GM23338 (cell line): ENCODE results near the gene EREG. TPM values are rescaled to one million over a fixed set of nuclear protein-coding genes. Genes with fewer than 3 reads are reported as not detected.

Source experiments
- ATAC-seq: fragments of 200-7000 bp; cut with Tn5 transposase; 3 replicates; pipeline ENCODE4 v1.9.1; 2020
- DNase-seq: peaks from one replicate; pipeline ENCODE4 v3.0.0-alpha.2; 2015; ENCODE audit warnings: low spot score
- H2AFZ ChIP-seq: fragments of 200-600 bp; sonication (generic); 2 replicates; pipeline ENCODE4 v1.8.0; 2016; ENCODE audit warnings: antibody characterized with exemption, mild to moderate bottlenecking, moderate library complexity
- H3F3A ChIP-seq: fragments of 200-600 bp; sonication (generic); replicated peaks from 2 replicates; pipeline ENCODE4 v1.8.0; 2017; ENCODE audit warnings: antibody characterized with exemption, mixed run types, low read depth
- H3K27ac ChIP-seq: fragments of 200-600 bp; sonication (generic); 2 replicates; pipeline ENCODE4 v1.6.1; 2016; ENCODE audit warnings: low read depth
- H3K27me3 ChIP-seq: fragments of 200-600 bp; sonication (generic); 2 replicates; pipeline ENCODE4 v1.8.0; 2016; ENCODE audit warnings: mild to moderate bottlenecking, mixed run types, moderate library complexity; ENCODE audit not compliant: insufficient read depth
- H3K36me3 ChIP-seq: fragments of 200-600 bp; sonication (generic); 2 replicates; pipeline ENCODE4 v1.8.0; 2016; ENCODE audit warnings: mild to moderate bottlenecking; ENCODE audit not compliant: insufficient read depth
- H3K4me1 ChIP-seq: fragments of 200-600 bp; sonication (generic); 2 replicates; pipeline ENCODE4 v1.8.0; 2016; ENCODE audit warnings: mild to moderate bottlenecking, moderate library complexity; ENCODE audit not compliant: insufficient read depth
- H3K4me2 ChIP-seq: fragments of 200-600 bp; sonication (generic); 2 replicates; pipeline ENCODE4 v1.7.1; 2017; ENCODE audit warnings: mixed run types
- H3K4me3 ChIP-seq: fragments of 200-600 bp; sonication (generic); 2 replicates; pipeline ENCODE4 v1.6.1; 2016; ENCODE audit warnings: mixed run types
- H3K79me2 ChIP-seq: fragments of 200-600 bp; sonication (generic); replicated peaks from 2 replicates; pipeline ENCODE4 v1.8.0; 2017; ENCODE audit warnings: mild to moderate bottlenecking; ENCODE audit not compliant: insufficient read depth
- H3K9me2 ChIP-seq: fragments of 200-600 bp; sonication (generic); 2 replicates; pipeline ENCODE4 v1.8.0; 2017; ENCODE audit not compliant: insufficient read depth
- H4K20me1 ChIP-seq: fragments of 200-600 bp; sonication (generic); replicated peaks from 2 replicates; pipeline ENCODE4 v1.8.0; 2017; ENCODE audit warnings: mild to moderate bottlenecking; ENCODE audit not compliant: insufficient read depth
- H3K27ac Mint-ChIP-seq: 2 replicates; pipeline ENCODE4 v1.8.0; 2020; ENCODE audit warnings: inconsistent platforms, mild to moderate bottlenecking, moderate library complexity, mixed read lengths
- H3K27me3 Mint-ChIP-seq: 3 replicates; pipeline ENCODE4 v1.8.0; 2022; ENCODE audit warnings: low read depth, mild to moderate bottlenecking, moderate library complexity, mixed read lengths, inconsistent platforms; ENCODE audit not compliant: insufficient read depth, poor library complexity
- H3K36me3 Mint-ChIP-seq: 3 replicates; pipeline ENCODE4 v1.8.0; 2021; ENCODE audit warnings: low read depth, mild to moderate bottlenecking, inconsistent platforms, moderate library complexity, mixed read lengths
- H3K4me1 Mint-ChIP-seq: 3 replicates; pipeline ENCODE4 v1.8.0; 2020; ENCODE audit warnings: mild to moderate bottlenecking, inconsistent platforms, mixed read lengths
- H3K4me3 Mint-ChIP-seq: 3 replicates; pipeline ENCODE4 v1.8.0; 2021; ENCODE audit warnings: moderate library complexity, mild to moderate bottlenecking, inconsistent platforms, mixed read lengths
- H3K9me3 Mint-ChIP-seq: 3 replicates; pipeline ENCODE4 v1.8.0; 2020; ENCODE audit warnings: moderate library complexity, mild to moderate bottlenecking, inconsistent platforms, mixed read lengths
- ETS1 ChIP-seq: IDR thresholded peaks from 2 replicates; pipeline ENCODE4 v1.6.1; 2016; ENCODE audit warnings: antibody characterized with exemption
- EZH2 ChIP-seq: fragments of 200-600 bp; sonication (generic); IDR thresholded peaks from one replicate; pipeline ENCODE4 v1.8.0; 2017; ENCODE audit warnings: antibody characterized with exemption, mild to moderate bottlenecking, low read depth; ENCODE audit not compliant: unreplicated experiment
- EZH2phosphoT487 ChIP-seq: fragments of 200-600 bp; sonication (generic); IDR thresholded peaks from one replicate; pipeline ENCODE4 v1.8.1; 2018; ENCODE audit warnings: antibody characterized with exemption; ENCODE audit not compliant: unreplicated experiment
- JUNB ChIP-seq: IDR thresholded peaks from one replicate; pipeline ENCODE4 v1.6.1; 2016; ENCODE audit warnings: antibody characterized with exemption; ENCODE audit not compliant: unreplicated experiment
- POLR2AphosphoS5 ChIP-seq: IDR thresholded peaks from 2 replicates; pipeline ENCODE4 v1.6.1; 2016; ENCODE audit warnings: antibody characterized with exemption, low read depth
- REST ChIP-seq: IDR thresholded peaks from one replicate; pipeline ENCODE4 v1.6.1; 2018; ENCODE audit warnings: antibody characterized with exemption; ENCODE audit not compliant: unreplicated experiment
- ZNF114 ChIP-seq: fragments of 250-450 bp; sonication (Bioruptor Pico); IDR thresholded peaks from 2 replicates; pipeline ENCODE4 v1.5.0; 2020; ENCODE audit warnings: mild to moderate bottlenecking, moderate library complexity
- ZNF331 ChIP-seq: fragments of 250-450 bp; sonication (Bioruptor Pico); IDR thresholded peaks from 2 replicates; pipeline ENCODE4 v1.5.0; 2020; ENCODE audit warnings: low read depth, mild to moderate bottlenecking, moderate library complexity
- ZNF462 ChIP-seq: fragments of 250-450 bp; sonication (Bioruptor Pico); IDR thresholded peaks from 2 replicates; pipeline ENCODE4 v1.5.0; 2020; ENCODE audit warnings: mild to moderate bottlenecking, moderate library complexity
- polyA plus RNA-seq: library from polyadenylated mRNA; unstranded; fragments of >200 nt; fragmentation: Nextera tagmentation; extraction: Ambion mirVana; gene quantifications from 2 replicates; pipeline ENCODE4 v1.2.1, GENCODE V29; 2016
- total RNA-seq: library from RNA; depleted of rRNA; stranded (reverse); fragments of >200 nt; shearing (Covaris generic); gene quantifications from 2 replicates; pipeline ENCODE4 v1.2.3, GENCODE V29; 2014
- TF ChIP-seq, protein P1 (sequence below), 2 experiments: fragments of 200-600 bp in 1 of 2; sonication (generic) in 1 of 2; conservative IDR thresholded peaks; 2 replicates each; pipeline versions ENCODE4 v1.5.1 to v1.6.1; 2016 to 2017; ENCODE audit warnings: antibody characterized with exemption in 2 of 2, low read depth in 2 of 2, mild to moderate bottlenecking in 2 of 2, moderate library complexity in 1 of 2

EREG gene
- total and polyA plus RNA-seq, 2 experiments from 2014 or later, result not detected

GRCh38 chr4:74431113-74431826 is 66.3 kb downstream of the EREG start:
- no peak for ATAC-seq
- Mint-ChIP-seq H3K9me3 (no peaks in the 10 kb centered on the region), H3K27me3 (no peaks in the 10 kb centered on the region), H3K27ac (no peak overlapping the region), H3K36me3 (no peaks in the 10 kb centered on the region), H3K4me3 (no peak overlapping the region), H3K4me1 (no peaks in the 10 kb centered on the region)
- no peak for DNase-seq
- H3F3A ChIP-seq, result no peaks in the 10 kb centered on the region
- H3K4me3 ChIP-seq, result no peak overlapping the region
- H2AFZ ChIP-seq, result no peak overlapping the region
- H3K4me1 ChIP-seq, result no peaks in the 10 kb centered on the region
- no peak for TF ChIP-seq ETS1
- no peak for TF ChIP-seq JUNB
- no peak for TF ChIP-seq ZNF114 (CRISPR knock-in tag)
- no peak for TF ChIP-seq EZH2
- TF ChIP-seq ZNF331 (CRISPR knock-in tag), result no peak
- no peak for TF ChIP-seq ZNF462
- no peak for TF ChIP-seq EZH2phosphoT487
- TF ChIP-seq REST, result no peak
- TF ChIP-seq, protein P1, sequence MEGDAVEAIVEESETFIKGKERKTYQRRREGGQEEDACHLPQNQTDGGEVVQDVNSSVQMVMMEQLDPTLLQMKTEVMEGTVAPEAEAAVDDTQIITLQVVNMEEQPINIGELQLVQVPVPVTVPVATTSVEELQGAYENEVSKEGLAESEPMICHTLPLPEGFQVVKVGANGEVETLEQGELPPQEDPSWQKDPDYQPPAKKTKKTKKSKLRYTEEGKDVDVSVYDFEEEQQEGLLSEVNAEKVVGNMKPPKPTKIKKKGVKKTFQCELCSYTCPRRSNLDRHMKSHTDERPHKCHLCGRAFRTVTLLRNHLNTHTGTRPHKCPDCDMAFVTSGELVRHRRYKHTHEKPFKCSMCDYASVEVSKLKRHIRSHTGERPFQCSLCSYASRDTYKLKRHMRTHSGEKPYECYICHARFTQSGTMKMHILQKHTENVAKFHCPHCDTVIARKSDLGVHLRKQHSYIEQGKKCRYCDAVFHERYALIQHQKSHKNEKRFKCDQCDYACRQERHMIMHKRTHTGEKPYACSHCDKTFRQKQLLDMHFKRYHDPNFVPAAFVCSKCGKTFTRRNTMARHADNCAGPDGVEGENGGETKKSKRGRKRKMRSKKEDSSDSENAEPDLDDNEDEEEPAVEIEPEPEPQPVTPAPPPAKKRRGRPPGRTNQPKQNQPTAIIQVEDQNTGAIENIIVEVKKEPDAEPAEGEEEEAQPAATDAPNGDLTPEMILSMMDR (conservative IDR thresholded peaks at IDR 0.05; ENCODE audit: low read depth in 2 of 2), result no peak
- no peak for TF ChIP-seq POLR2AphosphoS5
- H3K27ac ChIP-seq, result no peak overlapping the region
- no peaks in the 10 kb centered on the region for H3K27me3 ChIP-seq
- H4K20me1 ChIP-seq, result no peaks in the 10 kb centered on the region
- H3K9me2 ChIP-seq, result 0 out of 2 replicates have a peak, but pooled peaks cover 4% of the 10 kb centered on the region
- no peaks in the 10 kb centered on the region for H3K79me2 ChIP-seq
- no peaks in the 10 kb centered on the region for H3K36me3 ChIP-seq
- H3K4me2 ChIP-seq, result no peak overlapping the region
